ENCODE data around the gene ACTRT2. TPM values are rescaled to one million over a fixed set of nuclear protein-coding genes. Genes with fewer than 3 reads are reported as not detected.

The ACTRT2 gene
- total RNA-seq, 4 donors from 2014 or later, result not detected

DNA sequence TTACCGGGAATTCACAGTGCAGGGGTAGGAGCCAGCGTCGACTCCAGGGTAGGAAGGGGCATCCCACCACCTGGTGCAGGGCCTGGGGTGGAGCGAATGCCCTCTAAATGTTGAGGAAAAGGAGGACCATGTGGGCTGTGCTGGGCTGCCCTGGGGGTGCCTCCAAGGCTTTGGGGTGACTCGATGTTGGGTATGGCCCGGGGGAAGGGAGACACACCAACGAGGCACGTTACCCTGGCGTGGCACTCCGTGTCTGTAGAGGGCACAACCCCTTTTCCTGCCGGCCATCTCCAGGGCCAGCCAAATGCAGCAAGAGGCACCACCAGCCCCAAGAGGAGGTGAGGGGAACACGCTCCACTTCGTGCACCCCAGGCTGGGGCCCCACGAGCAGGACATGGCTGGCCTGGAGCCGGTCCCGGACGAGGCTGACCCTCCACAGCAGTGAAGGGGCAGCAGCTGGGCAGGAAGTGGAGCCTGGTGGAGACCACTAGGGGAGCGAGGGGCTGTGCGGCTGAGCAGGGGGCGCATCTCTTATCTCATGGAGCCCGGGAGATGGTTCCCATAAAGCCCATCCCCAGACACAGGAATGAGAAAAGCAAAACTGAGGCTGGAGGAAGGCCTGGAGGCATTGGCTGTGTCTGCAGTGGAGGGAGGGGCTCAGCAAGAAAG is 11.2 kb downstream of the ACTRT2 start:
- no peaks in the 10 kb centered on the region for H3K36me3 ChIP-seq
- H3K27me3 ChIP-seq, result peaks cover 86% of the 10 kb centered on the region
- H3K4me1 ChIP-seq, result no peaks in the 10 kb centered on the region
- 87% methylated on average over 15 of the region's 21 CpGs for WGBS
- peak in 1 of 2 donors; percentile 66 for DNase-seq (ENCODE audit: low spot score in 2 of 2)
- no peak overlapping the region for H3K4me3 ChIP-seq
- no peak for TF ChIP-seq EP300 (IDR thresholded peaks at IDR 0.05)
- TF ChIP-seq, protein P1, sequence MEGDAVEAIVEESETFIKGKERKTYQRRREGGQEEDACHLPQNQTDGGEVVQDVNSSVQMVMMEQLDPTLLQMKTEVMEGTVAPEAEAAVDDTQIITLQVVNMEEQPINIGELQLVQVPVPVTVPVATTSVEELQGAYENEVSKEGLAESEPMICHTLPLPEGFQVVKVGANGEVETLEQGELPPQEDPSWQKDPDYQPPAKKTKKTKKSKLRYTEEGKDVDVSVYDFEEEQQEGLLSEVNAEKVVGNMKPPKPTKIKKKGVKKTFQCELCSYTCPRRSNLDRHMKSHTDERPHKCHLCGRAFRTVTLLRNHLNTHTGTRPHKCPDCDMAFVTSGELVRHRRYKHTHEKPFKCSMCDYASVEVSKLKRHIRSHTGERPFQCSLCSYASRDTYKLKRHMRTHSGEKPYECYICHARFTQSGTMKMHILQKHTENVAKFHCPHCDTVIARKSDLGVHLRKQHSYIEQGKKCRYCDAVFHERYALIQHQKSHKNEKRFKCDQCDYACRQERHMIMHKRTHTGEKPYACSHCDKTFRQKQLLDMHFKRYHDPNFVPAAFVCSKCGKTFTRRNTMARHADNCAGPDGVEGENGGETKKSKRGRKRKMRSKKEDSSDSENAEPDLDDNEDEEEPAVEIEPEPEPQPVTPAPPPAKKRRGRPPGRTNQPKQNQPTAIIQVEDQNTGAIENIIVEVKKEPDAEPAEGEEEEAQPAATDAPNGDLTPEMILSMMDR (IDR thresholded peaks at IDR 0.05), result no peak
- TF ChIP-seq POLR2AphosphoS5 (IDR thresholded peaks at IDR 0.05), result no peak
- TF ChIP-seq POLR2A (IDR thresholded peaks at IDR 0.05), result no peak
- no peak overlapping the region for H3K27ac ChIP-seq
- H3K9me3 ChIP-seq, result no peaks in the 10 kb centered on the region

DNA sequence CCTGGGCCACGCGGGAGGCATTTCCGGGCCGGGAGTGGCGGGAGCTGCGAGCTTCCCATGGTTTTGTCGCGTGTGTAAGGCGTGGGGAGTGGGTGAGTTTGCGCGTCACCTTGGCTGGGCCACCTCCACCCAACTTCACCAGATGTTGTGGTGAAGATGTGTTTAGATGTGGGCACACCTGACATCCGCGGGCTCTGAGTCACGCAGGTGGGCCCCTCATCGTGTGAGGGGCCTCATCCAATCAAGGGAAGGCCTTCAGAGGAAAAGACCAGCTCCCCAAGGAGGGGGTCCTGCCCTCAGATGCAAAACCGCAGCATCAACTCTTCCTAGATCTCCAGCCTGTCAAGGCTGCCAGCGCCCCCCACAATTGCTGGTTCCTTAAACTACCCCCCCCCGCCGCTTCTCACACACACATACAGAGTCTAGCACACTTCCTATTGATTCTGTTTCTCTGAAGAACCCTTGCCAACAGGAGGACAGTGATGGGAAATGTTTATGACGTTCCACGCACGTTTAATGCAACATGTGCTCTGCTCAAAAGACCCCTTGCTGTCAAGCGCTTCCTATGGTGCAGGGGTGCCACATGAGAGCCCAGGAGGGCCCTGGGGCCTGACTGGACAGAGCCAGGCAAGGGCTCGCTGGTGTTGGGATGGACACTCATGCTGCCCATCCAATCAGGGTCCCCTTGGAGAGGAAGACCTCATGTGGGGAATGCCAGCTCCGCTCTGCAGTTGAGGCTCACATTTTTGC is 11.9 kb downstream of the ACTRT2 start:
- Histone ChIP-seq H3K4me3 (no peak overlapping the region), H3K27ac (no peak overlapping the region), H3K4me1 (no peaks in the 10 kb centered on the region), H3K27me3 (peaks cover 86% of the 10 kb centered on the region), H3K36me3 (no peaks in the 10 kb centered on the region), H3K9me3 (no peaks in the 10 kb centered on the region)
- no peak for TF ChIP-seq POLR2A (IDR thresholded peaks at IDR 0.05)
- no peak for TF ChIP-seq POLR2AphosphoS5 (IDR thresholded peaks at IDR 0.05)
- TF ChIP-seq, protein P1 (IDR thresholded peaks at IDR 0.05), result no peak
- TF ChIP-seq EP300 (IDR thresholded peaks at IDR 0.05), result no peak
- WGBS, result 83% methylated on average over 22 of the region's 25 CpGs
- peak in 1 of 2 donors; percentile 37 for DNase-seq (ENCODE audit: low spot score in 2 of 2)

DNA sequence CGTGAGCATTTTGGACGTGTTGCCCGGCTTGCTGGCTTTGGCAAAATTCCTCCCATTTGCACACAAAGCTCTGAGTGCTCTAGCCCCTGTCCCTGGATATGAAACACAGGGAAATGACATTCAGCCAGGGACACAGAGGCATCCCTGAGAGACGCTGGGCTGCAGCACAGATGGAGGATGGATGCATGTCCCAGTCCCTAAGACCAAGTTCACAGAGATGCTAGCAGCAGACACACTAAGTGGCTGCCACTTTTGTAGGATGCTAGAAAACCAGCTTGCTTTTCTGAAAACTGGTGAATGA is 12.5 kb downstream of the ACTRT2 start:
- H3K27me3 ChIP-seq, result peaks cover 86% of the 10 kb centered on the region
- H3K9me3 ChIP-seq, result no peaks in the 10 kb centered on the region
- no peak overlapping the region for H3K27ac ChIP-seq
- no peaks in the 10 kb centered on the region for H3K4me1 ChIP-seq
- no peaks in the 10 kb centered on the region for H3K36me3 ChIP-seq
- no peak for DNase-seq (ENCODE audit: low spot score in 2 of 2)
- H3K4me3 ChIP-seq, result no peak overlapping the region
- TF ChIP-seq POLR2AphosphoS5 (IDR thresholded peaks at IDR 0.05) (no peak), EP300 (IDR thresholded peaks at IDR 0.05) (no peak), POLR2A (IDR thresholded peaks at IDR 0.05) (no peak)
- TF ChIP-seq, protein P1 (IDR thresholded peaks at IDR 0.05), result no peak
- 66% methylated on average over 4 of the region's 4 CpGs for WGBS

DNA sequence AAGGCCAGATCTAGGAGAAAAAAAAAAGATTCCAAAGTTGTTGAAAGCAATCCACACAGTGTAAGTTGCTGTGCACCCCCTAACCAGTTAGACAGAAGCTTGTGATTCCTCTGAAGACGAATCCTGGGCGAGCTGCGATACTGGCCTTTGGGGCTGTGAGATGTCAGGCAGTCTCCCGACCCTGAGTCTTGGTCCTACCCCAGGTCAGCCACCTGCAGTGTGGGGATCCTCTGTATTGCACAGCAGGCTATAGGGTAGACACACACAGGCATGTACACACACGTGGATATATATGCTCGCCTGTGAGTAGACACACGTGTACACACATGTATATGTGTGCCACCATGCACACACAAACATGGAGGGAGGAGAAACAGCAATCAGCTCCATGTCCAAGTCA is 12.9 kb downstream of the ACTRT2 start:
- Histone ChIP-seq H3K4me3 (no peak overlapping the region), H3K27ac (no peak overlapping the region), H3K36me3 (no peaks in the 10 kb centered on the region), H3K9me3 (no peaks in the 10 kb centered on the region), H3K27me3 (peaks cover 86% of the 10 kb centered on the region), H3K4me1 (no peaks in the 10 kb centered on the region)
- 77% methylated on average over 7 of the region's 7 CpGs for WGBS
- DNase-seq (ENCODE audit: low spot score in 2 of 2), result peak in 1 of 2 donors; percentile 55
- no peak for TF ChIP-seq EP300 (IDR thresholded peaks at IDR 0.05)
- TF ChIP-seq, protein P1 (IDR thresholded peaks at IDR 0.05), result no peak
- TF ChIP-seq POLR2AphosphoS5 (IDR thresholded peaks at IDR 0.05), result no peak
- TF ChIP-seq POLR2A (IDR thresholded peaks at IDR 0.05), result no peak

- Histone ChIP-seq H3K27ac (no peak overlapping the region), H3K27me3 (peaks cover 84% of the 10 kb centered on the region), H3K9me3 (no peaks in the 10 kb centered on the region), H3K36me3 (no peaks in the 10 kb centered on the region), H3K4me3 (no peak overlapping the region), H3K4me1 (no peaks in the 10 kb centered on the region)
- WGBS, result 92% methylated on average over 12 of the region's 14 CpGs
- TF ChIP-seq POLR2AphosphoS5 (IDR thresholded peaks at IDR 0.05) (no peak), POLR2A (IDR thresholded peaks at IDR 0.05) (no peak), EP300 (IDR thresholded peaks at IDR 0.05) (no peak)
- TF ChIP-seq, protein P1 (IDR thresholded peaks at IDR 0.05), result no peak
- peak; percentile 41 to 64 for DNase-seq (ENCODE audit: low spot score in 2 of 2)
Observed at GRCh38 chr1:3034728-3035562, 13.7 kb downstream of the ACTRT2 start.

All from suprapubic skin (tissue), 4 donors.